Measurements from ENCODE around the gene CDH4. TPM values are rescaled to one million over a fixed set of nuclear protein-coding genes. Genes with fewer than 3 reads are reported as not detected.
"Not testable (repeated sequence)": the region's sequence is repeated elsewhere in the genome, so short reads cannot be mapped to it uniquely, and the experiment has no call there.

The CDH4 gene
- total RNA-seq, 1 donor from 2014 or later: 12.1 TPM

GRCh38 chr20:61424011-61424627 lies 172.1 kb downstream of the CDH4 start:
- peak; percentile 86 for FAIRE-seq
- no peak overlapping the region for H3K4me3 ChIP-seq (ENCODE audit: low read depth, low read length)
- TF ChIP-seq CTCF (IDR thresholded peaks at IDR 0.05; ENCODE audit: insufficient read depth, low read length, severe bottlenecking): no peak
- no peaks in the 10 kb centered on the region for H3K27me3 ChIP-seq (ENCODE audit: control insufficient read depth, insufficient read depth, low read length)
- no peaks in the 10 kb centered on the region for H3K36me3 ChIP-seq (ENCODE audit: control insufficient read depth, insufficient read depth, low read length)
- no peak for DNase-seq (ENCODE audit: low read depth)

GRCh38 chr20:61424628-61425420 lies 172.8 kb downstream of the CDH4 start:
- Histone ChIP-seq H3K27me3 (ENCODE audit: control insufficient read depth, insufficient read depth, low read length) (no peaks in the 10 kb centered on the region), H3K4me3 (ENCODE audit: low read depth, low read length) (no peak overlapping the region), H3K36me3 (ENCODE audit: control insufficient read depth, insufficient read depth, low read length) (no peaks in the 10 kb centered on the region)
- DNase-seq (ENCODE audit: low read depth) (no peak), FAIRE-seq (no peak)
- TF ChIP-seq CTCF (IDR thresholded peaks at IDR 0.05; ENCODE audit: insufficient read depth, low read length, severe bottlenecking): no peak

- DNase-seq (ENCODE audit: low read depth); H3K4me3 ChIP-seq (ENCODE audit: low read depth, low read length); H3K36me3 ChIP-seq (ENCODE audit: control insufficient read depth, insufficient read depth, low read length); FAIRE-seq; H3K27me3 ChIP-seq (ENCODE audit: control insufficient read depth, insufficient read depth, low read length): not testable (repeated sequence)
Observed at GRCh38 chr20:61425541-61425991, 173.5 kb downstream of the CDH4 start.

GRCh38 chr20:61426352-61426751 lies 174.3 kb downstream of the CDH4 start:
- H3K36me3 ChIP-seq (ENCODE audit: control insufficient read depth, insufficient read depth, low read length): no peaks in the 10 kb centered on the region
- no peak for TF ChIP-seq CTCF (IDR thresholded peaks at IDR 0.05; ENCODE audit: insufficient read depth, low read length, severe bottlenecking)
- no peak overlapping the region for H3K4me3 ChIP-seq (ENCODE audit: low read depth, low read length)
- peak; percentile 21 for DNase-seq (ENCODE audit: low read depth)
- FAIRE-seq: no peak
- no peaks in the 10 kb centered on the region for H3K27me3 ChIP-seq (ENCODE audit: control insufficient read depth, insufficient read depth, low read length)

GRCh38 chr20:61429458-61430227 lies 177.6 kb downstream of the CDH4 start:
- no peak for FAIRE-seq
- no peak for TF ChIP-seq CTCF (IDR thresholded peaks at IDR 0.05; ENCODE audit: insufficient read depth, low read length, severe bottlenecking)

GRCh38 chr20:61430228-61430624 lies 178.2 kb downstream of the CDH4 start:
- Histone ChIP-seq H3K36me3 (ENCODE audit: control insufficient read depth, insufficient read depth, low read length) (no peaks in the 10 kb centered on the region), H3K27me3 (ENCODE audit: control insufficient read depth, insufficient read depth, low read length) (no peaks in the 10 kb centered on the region), H3K4me3 (ENCODE audit: low read depth, low read length) (no peak overlapping the region)
- DNase-seq (ENCODE audit: low read depth) (no peak), FAIRE-seq (no peak)
- no peak for TF ChIP-seq CTCF (IDR thresholded peaks at IDR 0.05; ENCODE audit: insufficient read depth, low read length, severe bottlenecking)

More at GRCh38 chr20:61429458-61430227, 177.6 kb downstream of the CDH4 start:
- no peak for DNase-seq (ENCODE audit: low read depth)
- H3K27me3 ChIP-seq (ENCODE audit: control insufficient read depth, insufficient read depth, low read length): no peaks in the 10 kb centered on the region
- no peaks in the 10 kb centered on the region for H3K36me3 ChIP-seq (ENCODE audit: control insufficient read depth, insufficient read depth, low read length)
- no peak overlapping the region for H3K4me3 ChIP-seq (ENCODE audit: low read depth, low read length)
